Measurements from ENCODE around the gene RALGAPA1. TPM values are rescaled to one million over a fixed set of nuclear protein-coding genes. Genes with fewer than 3 reads are reported as not detected.

Gene RALGAPA1
- polyA plus RNA-seq, 1 donor from 2014 or later = 73.3 TPM

DNA sequence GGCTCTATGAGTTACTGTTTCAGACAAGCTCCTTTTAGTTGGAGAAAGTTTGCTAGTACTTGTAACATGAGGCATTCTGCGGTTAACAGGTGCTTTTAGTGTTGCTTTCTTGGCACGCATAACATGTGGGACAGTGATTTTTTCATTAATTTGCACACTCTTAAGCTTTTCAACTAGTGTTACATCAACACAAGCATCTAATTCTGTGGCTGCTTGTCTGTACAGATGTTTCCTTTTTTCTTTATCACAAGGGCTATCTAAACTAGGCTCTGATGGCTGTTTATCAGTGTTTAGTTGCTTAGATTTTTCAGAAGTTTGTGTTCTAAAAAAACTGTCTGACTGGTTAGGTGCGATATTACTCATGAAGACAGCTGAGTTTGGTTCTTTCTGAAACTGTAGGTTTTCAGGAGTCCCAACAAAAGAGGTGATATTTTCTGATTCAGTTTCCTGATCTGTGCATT, 120.1 kb downstream of the RALGAPA1 start:
- Histone ChIP-seq H3F3A (ENCODE audit: insufficient read depth, low read length, poor library complexity, severe bottlenecking) (no peaks in the 10 kb centered on the region), H3K27ac (ENCODE audit: low read length) (no peak overlapping the region), H3K27me3 (ENCODE audit: insufficient read depth, low read depth, low read length) (no peaks in the 10 kb centered on the region), H3K36me3 (ENCODE audit: insufficient read depth, low read length) (no peaks in the 10 kb centered on the region), H3K9me2 (ENCODE audit: insufficient read depth, low read length) (no peaks in the 10 kb centered on the region), H3K4me3 (ENCODE audit: low read length) (no peak overlapping the region), H3K9me3 (ENCODE audit: low read length) (no peaks in the 10 kb centered on the region), H3K79me2 (replicated peaks; ENCODE audit: insufficient read depth, low read length) (no peaks in the 10 kb centered on the region), H2AFZ (ENCODE audit: low read depth, low read length) (no peak overlapping the region), H4K20me1 (ENCODE audit: insufficient read depth) (no peaks in the 10 kb centered on the region), H3K9ac (ENCODE audit: low read length) (no peak overlapping the region), H3K4me2 (ENCODE audit: low read length) (no peak overlapping the region)
- TF ChIP-seq EZH2 (IDR thresholded peaks at IDR 0.05; ENCODE audit: borderline replicate concordance, insufficient read depth, low read length, poor library complexity, severe bottlenecking) (no peak), RAD21 (conservative IDR thresholded peaks at IDR 0.05) (no peak), MXI1 (conservative IDR thresholded peaks at IDR 0.05; ENCODE audit: poor library complexity, severe bottlenecking) (no peak), POLR2AphosphoS5 (IDR thresholded peaks at IDR 0.05) (no peak), SMC3 (conservative IDR thresholded peaks at IDR 0.05; ENCODE audit: poor library complexity) (no peak), TAF1 (IDR thresholded peaks at IDR 0.05; ENCODE audit: low read depth) (no peak), EP300 (conservative IDR thresholded peaks at IDR 0.05; ENCODE audit: poor library complexity, severe bottlenecking) (no peak)
- TF ChIP-seq, protein P1, sequence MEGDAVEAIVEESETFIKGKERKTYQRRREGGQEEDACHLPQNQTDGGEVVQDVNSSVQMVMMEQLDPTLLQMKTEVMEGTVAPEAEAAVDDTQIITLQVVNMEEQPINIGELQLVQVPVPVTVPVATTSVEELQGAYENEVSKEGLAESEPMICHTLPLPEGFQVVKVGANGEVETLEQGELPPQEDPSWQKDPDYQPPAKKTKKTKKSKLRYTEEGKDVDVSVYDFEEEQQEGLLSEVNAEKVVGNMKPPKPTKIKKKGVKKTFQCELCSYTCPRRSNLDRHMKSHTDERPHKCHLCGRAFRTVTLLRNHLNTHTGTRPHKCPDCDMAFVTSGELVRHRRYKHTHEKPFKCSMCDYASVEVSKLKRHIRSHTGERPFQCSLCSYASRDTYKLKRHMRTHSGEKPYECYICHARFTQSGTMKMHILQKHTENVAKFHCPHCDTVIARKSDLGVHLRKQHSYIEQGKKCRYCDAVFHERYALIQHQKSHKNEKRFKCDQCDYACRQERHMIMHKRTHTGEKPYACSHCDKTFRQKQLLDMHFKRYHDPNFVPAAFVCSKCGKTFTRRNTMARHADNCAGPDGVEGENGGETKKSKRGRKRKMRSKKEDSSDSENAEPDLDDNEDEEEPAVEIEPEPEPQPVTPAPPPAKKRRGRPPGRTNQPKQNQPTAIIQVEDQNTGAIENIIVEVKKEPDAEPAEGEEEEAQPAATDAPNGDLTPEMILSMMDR (IDR thresholded peaks at IDR 0.05; ENCODE audit: poor library complexity, severe bottlenecking) = no peak
- TF ChIP-seq, protein P2, sequence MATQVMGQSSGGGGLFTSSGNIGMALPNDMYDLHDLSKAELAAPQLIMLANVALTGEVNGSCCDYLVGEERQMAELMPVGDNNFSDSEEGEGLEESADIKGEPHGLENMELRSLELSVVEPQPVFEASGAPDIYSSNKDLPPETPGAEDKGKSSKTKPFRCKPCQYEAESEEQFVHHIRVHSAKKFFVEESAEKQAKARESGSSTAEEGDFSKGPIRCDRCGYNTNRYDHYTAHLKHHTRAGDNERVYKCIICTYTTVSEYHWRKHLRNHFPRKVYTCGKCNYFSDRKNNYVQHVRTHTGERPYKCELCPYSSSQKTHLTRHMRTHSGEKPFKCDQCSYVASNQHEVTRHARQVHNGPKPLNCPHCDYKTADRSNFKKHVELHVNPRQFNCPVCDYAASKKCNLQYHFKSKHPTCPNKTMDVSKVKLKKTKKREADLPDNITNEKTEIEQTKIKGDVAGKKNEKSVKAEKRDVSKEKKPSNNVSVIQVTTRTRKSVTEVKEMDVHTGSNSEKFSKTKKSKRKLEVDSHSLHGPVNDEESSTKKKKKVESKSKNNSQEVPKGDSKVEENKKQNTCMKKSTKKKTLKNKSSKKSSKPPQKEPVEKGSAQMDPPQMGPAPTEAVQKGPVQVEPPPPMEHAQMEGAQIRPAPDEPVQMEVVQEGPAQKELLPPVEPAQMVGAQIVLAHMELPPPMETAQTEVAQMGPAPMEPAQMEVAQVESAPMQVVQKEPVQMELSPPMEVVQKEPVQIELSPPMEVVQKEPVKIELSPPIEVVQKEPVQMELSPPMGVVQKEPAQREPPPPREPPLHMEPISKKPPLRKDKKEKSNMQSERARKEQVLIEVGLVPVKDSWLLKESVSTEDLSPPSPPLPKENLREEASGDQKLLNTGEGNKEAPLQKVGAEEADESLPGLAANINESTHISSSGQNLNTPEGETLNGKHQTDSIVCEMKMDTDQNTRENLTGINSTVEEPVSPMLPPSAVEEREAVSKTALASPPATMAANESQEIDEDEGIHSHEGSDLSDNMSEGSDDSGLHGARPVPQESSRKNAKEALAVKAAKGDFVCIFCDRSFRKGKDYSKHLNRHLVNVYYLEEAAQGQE (IDR thresholded peaks at IDR 0.05; ENCODE audit: borderline replicate concordance) = no peak

DNA sequence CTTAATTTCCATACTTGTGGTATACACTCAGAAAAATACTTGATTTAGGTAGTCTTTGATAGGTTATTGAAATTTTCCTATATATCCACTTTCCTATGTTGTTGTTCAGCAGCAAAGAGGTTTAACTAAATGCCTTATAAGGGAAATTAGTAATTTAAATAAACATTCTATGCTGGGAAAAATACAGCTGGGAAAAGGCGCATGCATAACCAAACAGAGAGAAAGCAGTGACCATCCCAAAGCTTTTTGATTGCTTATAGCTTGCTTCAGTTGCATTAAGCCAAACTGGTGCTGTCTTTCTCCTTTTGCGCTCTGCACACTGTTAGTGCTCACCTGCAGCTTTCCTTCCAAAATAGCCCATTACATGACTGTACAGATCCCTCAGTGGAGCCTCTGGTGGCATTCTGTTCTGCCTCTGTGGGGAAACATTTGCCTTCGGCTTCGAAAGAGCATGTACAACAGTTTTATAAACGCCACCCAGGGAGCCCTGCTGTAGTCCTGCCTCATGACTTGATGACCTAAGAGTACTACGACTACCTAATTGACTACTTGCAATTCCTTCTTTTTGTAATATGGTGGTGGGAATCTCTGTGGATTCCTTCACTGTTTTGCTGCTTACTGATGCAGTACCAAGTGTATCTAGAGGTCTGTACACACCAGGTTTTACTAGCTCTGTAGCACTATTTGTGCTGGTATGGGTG, 120.8 kb downstream of the RALGAPA1 start:
- Histone ChIP-seq H3K9me2 (ENCODE audit: insufficient read depth, low read length) (no peaks in the 10 kb centered on the region), H3K9ac (ENCODE audit: low read length) (no peak overlapping the region), H3K4me3 (ENCODE audit: low read length) (no peak overlapping the region), H3K36me3 (ENCODE audit: insufficient read depth, low read length) (no peaks in the 10 kb centered on the region), H3F3A (ENCODE audit: insufficient read depth, low read length, poor library complexity, severe bottlenecking) (no peaks in the 10 kb centered on the region), H3K27ac (ENCODE audit: low read length) (no peak overlapping the region), H4K20me1 (ENCODE audit: insufficient read depth) (no peaks in the 10 kb centered on the region), H3K27me3 (ENCODE audit: insufficient read depth, low read depth, low read length) (no peaks in the 10 kb centered on the region), H3K9me3 (ENCODE audit: low read length) (no peaks in the 10 kb centered on the region), H2AFZ (ENCODE audit: low read depth, low read length) (no peak overlapping the region), H3K79me2 (replicated peaks; ENCODE audit: insufficient read depth, low read length) (no peaks in the 10 kb centered on the region), H3K4me2 (ENCODE audit: low read length) (no peak overlapping the region)
- TF ChIP-seq EP300 (conservative IDR thresholded peaks at IDR 0.05; ENCODE audit: poor library complexity, severe bottlenecking) (no peak), SMC3 (conservative IDR thresholded peaks at IDR 0.05; ENCODE audit: poor library complexity) (no peak), POLR2AphosphoS5 (IDR thresholded peaks at IDR 0.05) (no peak), MXI1 (conservative IDR thresholded peaks at IDR 0.05; ENCODE audit: poor library complexity, severe bottlenecking) (no peak)
- TF ChIP-seq, protein P2 (IDR thresholded peaks at IDR 0.05; ENCODE audit: borderline replicate concordance) = no peak

Measured in neural cell (in vitro differentiated cells).